Measurements from ENCODE around the gene SCAF1.
A peak's percentile ranks its signal among the peaks of the same experiment; 100 is the strongest.

Gene SCAF1

GRCh38 chr19:49646586-49646985 is 4.6 kb downstream of the SCAF1 start:
- H3K4me3 Mint-ChIP-seq, result no peak overlapping the region
- peaks cover 39 to 51% of the 10 kb centered on the region in 2 donors for H3K36me3 Mint-ChIP-seq
- H3K27ac Mint-ChIP-seq, result no peak overlapping the region
- ATAC-seq (replicated peaks), result no peak
- no peaks in the 10 kb centered on the region for H3K27me3 Mint-ChIP-seq
- H3K9me3 Mint-ChIP-seq, result no peaks in the 10 kb centered on the region
- DNase-seq, result no peak
- peaks cover 35 to 37% of the 10 kb centered on the region in 2 donors for H3K4me1 Mint-ChIP-seq

- no peak for DNase-seq
- no peak overlapping the region for H3K27ac Mint-ChIP-seq
- peaks cover 39 to 58% of the 10 kb centered on the region in 2 donors for H3K36me3 Mint-ChIP-seq
- H3K4me3 Mint-ChIP-seq, result no peak overlapping the region
- H3K4me1 Mint-ChIP-seq, result peaks cover 3 to 5% of the 10 kb centered on the region in 2 donors
- no peaks in the 10 kb centered on the region for H3K27me3 Mint-ChIP-seq
- ATAC-seq (replicated peaks), result no peak
- H3K9me3 Mint-ChIP-seq, result no peaks in the 10 kb centered on the region
Measured at GRCh38 chr19:49651029-49651819, 9.2 kb downstream of the SCAF1 start.

GRCh38 chr19:49651820-49652550 is 10.0 kb downstream of the SCAF1 start:
- no peaks in the 10 kb centered on the region for H3K27me3 Mint-ChIP-seq
- peaks cover 34 to 57% of the 10 kb centered on the region in 2 donors for H3K36me3 Mint-ChIP-seq
- no peaks in the 10 kb centered on the region for H3K9me3 Mint-ChIP-seq
- ATAC-seq (replicated peaks) (no peak), DNase-seq (no peak)
- no peak overlapping the region for H3K4me3 Mint-ChIP-seq
- H3K4me1 Mint-ChIP-seq, result peaks cover 0 to under 1% of the 10 kb centered on the region in 2 donors
- no peak overlapping the region for H3K27ac Mint-ChIP-seq

- Mint-ChIP-seq H3K27me3 (no peaks in the 10 kb centered on the region), H3K4me3 (no peak overlapping the region), H3K9me3 (no peaks in the 10 kb centered on the region), H3K27ac (peak overlapping the region; percentile 14), H3K4me1 (peaks cover 2 to 4% of the 10 kb centered on the region in 2 donors), H3K36me3 (peaks cover 37 to 58% of the 10 kb centered on the region in 2 donors)
- no peak for ATAC-seq (replicated peaks)
- DNase-seq, result no peak
Measured at GRCh38 chr19:49652551-49653465, 10.8 kb downstream of the SCAF1 start.

- Mint-ChIP-seq H3K27ac (peak overlapping the region; percentile 69), H3K9me3 (no peaks in the 10 kb centered on the region), H3K36me3 (peaks cover 39 to 61% of the 10 kb centered on the region in 2 donors), H3K4me1 (peaks cover 3 to 5% of the 10 kb centered on the region in 2 donors), H3K27me3 (no peaks in the 10 kb centered on the region), H3K4me3 (no peak overlapping the region)
- ATAC-seq (replicated peaks), result no peak
- no peak for DNase-seq
Measured at GRCh38 chr19:49653466-49653806, 11.4 kb downstream of the SCAF1 start.

GRCh38 chr19:49654581-49654980 is 12.6 kb downstream of the SCAF1 start:
- ATAC-seq (replicated peaks) (no peak), DNase-seq (no peak)
- Mint-ChIP-seq H3K27me3 (no peaks in the 10 kb centered on the region), H3K27ac (no peak overlapping the region), H3K4me3 (no peak overlapping the region), H3K4me1 (peaks cover 7 to 8% of the 10 kb centered on the region in 2 donors), H3K9me3 (no peaks in the 10 kb centered on the region), H3K36me3 (peaks cover 44 to 65% of the 10 kb centered on the region in 2 donors)

- no peak for DNase-seq
- Mint-ChIP-seq H3K4me1 (peaks cover 8 to 11% of the 10 kb centered on the region in 2 donors), H3K4me3 (peak overlapping the region in 1 of 2 donors; percentile 10), H3K27me3 (no peaks in the 10 kb centered on the region), H3K36me3 (peaks cover 50 to 75% of the 10 kb centered on the region in 2 donors), H3K27ac (peak overlapping the region; percentile 14), H3K9me3 (no peaks in the 10 kb centered on the region)
- ATAC-seq (replicated peaks), result no peak
Measured at GRCh38 chr19:49655570-49656455, 13.8 kb downstream of the SCAF1 start.

- Mint-ChIP-seq H3K4me1 (peaks cover 8 to 11% of the 10 kb centered on the region in 2 donors), H3K27ac (no peak overlapping the region), H3K4me3 (peak overlapping the region in 1 of 2 donors; percentile 10), H3K27me3 (no peaks in the 10 kb centered on the region), H3K9me3 (no peaks in the 10 kb centered on the region), H3K36me3 (peaks cover 50 to 75% of the 10 kb centered on the region in 2 donors)
- DNase-seq (no peak), ATAC-seq (replicated peaks) (no peak)
Measured at GRCh38 chr19:49656456-49657109, 14.6 kb downstream of the SCAF1 start.

- Mint-ChIP-seq H3K27ac (peak overlapping the region; percentile 20), H3K9me3 (no peaks in the 10 kb centered on the region), H3K27me3 (no peaks in the 10 kb centered on the region), H3K36me3 (peaks cover 53 to 80% of the 10 kb centered on the region in 2 donors), H3K4me3 (no peak overlapping the region), H3K4me1 (peaks cover 11 to 17% of the 10 kb centered on the region in 2 donors)
- no peak for ATAC-seq (replicated peaks)
- DNase-seq, result no peak
Measured at GRCh38 chr19:49657493-49658138, 15.6 kb downstream of the SCAF1 start.

- peaks cover 13 to 22% of the 10 kb centered on the region in 2 donors for H3K4me1 Mint-ChIP-seq
- no peak overlapping the region for H3K4me3 Mint-ChIP-seq
- H3K27ac Mint-ChIP-seq, result no peak overlapping the region
- ATAC-seq (replicated peaks), result no peak
- H3K27me3 Mint-ChIP-seq, result no peaks in the 10 kb centered on the region
- H3K9me3 Mint-ChIP-seq, result no peaks in the 10 kb centered on the region
- H3K36me3 Mint-ChIP-seq, result peaks cover 51 to 79% of the 10 kb centered on the region in 2 donors
- DNase-seq, result no peak
Measured at GRCh38 chr19:49658139-49658517, 16.1 kb downstream of the SCAF1 start.

- no peak for ATAC-seq (replicated peaks)
- no peak for DNase-seq
- peaks cover 13 to 28% of the 10 kb centered on the region in 2 donors for H3K4me1 Mint-ChIP-seq
- no peaks in the 10 kb centered on the region for H3K27me3 Mint-ChIP-seq
- H3K27ac Mint-ChIP-seq, result peak overlapping the region; percentile 79
- H3K9me3 Mint-ChIP-seq, result no peaks in the 10 kb centered on the region
- H3K36me3 Mint-ChIP-seq, result peaks cover 48 to 73% of the 10 kb centered on the region in 2 donors
- no peak overlapping the region for H3K4me3 Mint-ChIP-seq
Measured at GRCh38 chr19:49658566-49659442, 16.8 kb downstream of the SCAF1 start.

All from stimulated activated naive B cell treated with anti-CD40 and anti-IgM and Interleukin-4, amounts not matched to agents 10 μg/mL and 1 μg/mL and 100 μg/mL, for 72 hours (primary cell).